ENCODE results near the gene MDGA2. TPM values are rescaled to one million over a fixed set of nuclear protein-coding genes. Genes with fewer than 3 reads are reported as not detected.

The MDGA2 gene
- total RNA-seq, 1 experiment from 2014 or later: not detected

GRCh38 chr14:47392326-47392725, 283.1 kb downstream of the MDGA2 start:
- no peaks in the 10 kb centered on the region for H3K36me3 Mint-ChIP-seq (ENCODE audit: insufficient read depth, unreplicated experiment)
- H3K27me3 Mint-ChIP-seq (ENCODE audit: unreplicated experiment): no peaks in the 10 kb centered on the region
- no peak for DNase-seq
- peaks cover 5% of the 10 kb centered on the region for H3K9me3 Mint-ChIP-seq (ENCODE audit: low read depth, unreplicated experiment)
- CTCF ChIA-PET: interaction anchor here (0.6 kb wide), 1 partner anchor 12 kb away, joined by 3 read pairs; no protein-coding TSS in a partner anchor
- H3K27ac Mint-ChIP-seq (ENCODE audit: unreplicated experiment): no peak overlapping the region
- BruUV-seq (replicated peaks): no TSS peak
- intact Hi-C loops (cut with micrococcal nuclease; ENCODE audit: unreplicated experiment): no loop called here
- no peak overlapping the region for H3K4me3 Mint-ChIP-seq (ENCODE audit: low read depth, unreplicated experiment)
- no peaks in the 10 kb centered on the region for H3K4me1 Mint-ChIP-seq (ENCODE audit: low read depth, unreplicated experiment)
- no peak for TF ChIP-seq CTCF (IDR thresholded peaks at IDR 0.05; ENCODE audit: unreplicated experiment)

GRCh38 chr14:47390831-47391504, 284.4 kb downstream of the MDGA2 start:
- H3K4me1 Mint-ChIP-seq (ENCODE audit: low read depth, unreplicated experiment): no peaks in the 10 kb centered on the region
- no TSS peak for BruUV-seq (replicated peaks)
- DNase-seq: no peak
- TF ChIP-seq CTCF (IDR thresholded peaks at IDR 0.05; ENCODE audit: unreplicated experiment): no peak
- H3K4me3 Mint-ChIP-seq (ENCODE audit: low read depth, unreplicated experiment): no peak overlapping the region
- H3K27ac Mint-ChIP-seq (ENCODE audit: unreplicated experiment): no peak overlapping the region
- peaks cover 5% of the 10 kb centered on the region for H3K9me3 Mint-ChIP-seq (ENCODE audit: low read depth, unreplicated experiment)
- H3K36me3 Mint-ChIP-seq (ENCODE audit: insufficient read depth, unreplicated experiment): no peaks in the 10 kb centered on the region
- intact Hi-C loops (cut with micrococcal nuclease; ENCODE audit: unreplicated experiment): no loop called here
- no peaks in the 10 kb centered on the region for H3K27me3 Mint-ChIP-seq (ENCODE audit: unreplicated experiment)
- CTCF ChIA-PET: no interaction called here

- no peaks in the 10 kb centered on the region for H3K4me1 Mint-ChIP-seq (ENCODE audit: low read depth, unreplicated experiment)
- intact Hi-C loops (cut with micrococcal nuclease; ENCODE audit: unreplicated experiment): no loop called here
- BruUV-seq (replicated peaks): no TSS peak
- no peaks in the 10 kb centered on the region for H3K36me3 Mint-ChIP-seq (ENCODE audit: insufficient read depth, unreplicated experiment)
- CTCF ChIA-PET: no interaction called here
- TF ChIP-seq CTCF (IDR thresholded peaks at IDR 0.05; ENCODE audit: unreplicated experiment): no peak
- no peak overlapping the region for H3K27ac Mint-ChIP-seq (ENCODE audit: unreplicated experiment)
- no peak for DNase-seq
- H3K9me3 Mint-ChIP-seq (ENCODE audit: low read depth, unreplicated experiment): peaks cover 5% of the 10 kb centered on the region
- H3K4me3 Mint-ChIP-seq (ENCODE audit: low read depth, unreplicated experiment): no peak overlapping the region
- no peaks in the 10 kb centered on the region for H3K27me3 Mint-ChIP-seq (ENCODE audit: unreplicated experiment)
Measured at GRCh38 chr14:47389535-47389934, 285.9 kb downstream of the MDGA2 start.

- CTCF ChIA-PET: interaction anchor here (0.6 kb wide), 1 partner anchor 106 kb away, joined by 3 read pairs; no protein-coding TSS in a partner anchor
- no peak for DNase-seq
- peaks cover 3% of the 10 kb centered on the region for H3K9me3 Mint-ChIP-seq (ENCODE audit: low read depth, unreplicated experiment)
- intact Hi-C loops (cut with micrococcal nuclease; ENCODE audit: unreplicated experiment): no loop called here
- no peaks in the 10 kb centered on the region for H3K27me3 Mint-ChIP-seq (ENCODE audit: unreplicated experiment)
- no peak overlapping the region for H3K27ac Mint-ChIP-seq (ENCODE audit: unreplicated experiment)
- H3K4me1 Mint-ChIP-seq (ENCODE audit: low read depth, unreplicated experiment): no peaks in the 10 kb centered on the region
- no TSS peak for BruUV-seq (replicated peaks)
- TF ChIP-seq CTCF (IDR thresholded peaks at IDR 0.05; ENCODE audit: unreplicated experiment): no peak
- no peak overlapping the region for H3K4me3 Mint-ChIP-seq (ENCODE audit: low read depth, unreplicated experiment)
- no peaks in the 10 kb centered on the region for H3K36me3 Mint-ChIP-seq (ENCODE audit: insufficient read depth, unreplicated experiment)
Measured at GRCh38 chr14:47366006-47366405, 309.4 kb downstream of the MDGA2 start.
